OCI-LY1 (cell line): Measurements from ENCODE around the gene DOCK2.

Source experiments
- EZH2 ChIP-seq: fragments of 200-600 bp; sonication (generic), shearing (Covaris generic); IDR thresholded peaks from 2 replicates; pipeline ENCODE4 v1.8.0; 2017; ENCODE audit warnings: borderline replicate concordance, mixed run types, mild to moderate bottlenecking, antibody characterized with exemption, low read length, moderate library complexity, mixed read lengths
- TF ChIP-seq, protein P1 (sequence below): fragments of 200-600 bp; sonication (generic), shearing (Covaris generic); IDR thresholded peaks from 2 replicates; pipeline ENCODE4 v1.5.1; 2017; ENCODE audit warnings: mild to moderate bottlenecking, antibody characterized with exemption, low read length, moderate library complexity, mixed read lengths

DNA sequence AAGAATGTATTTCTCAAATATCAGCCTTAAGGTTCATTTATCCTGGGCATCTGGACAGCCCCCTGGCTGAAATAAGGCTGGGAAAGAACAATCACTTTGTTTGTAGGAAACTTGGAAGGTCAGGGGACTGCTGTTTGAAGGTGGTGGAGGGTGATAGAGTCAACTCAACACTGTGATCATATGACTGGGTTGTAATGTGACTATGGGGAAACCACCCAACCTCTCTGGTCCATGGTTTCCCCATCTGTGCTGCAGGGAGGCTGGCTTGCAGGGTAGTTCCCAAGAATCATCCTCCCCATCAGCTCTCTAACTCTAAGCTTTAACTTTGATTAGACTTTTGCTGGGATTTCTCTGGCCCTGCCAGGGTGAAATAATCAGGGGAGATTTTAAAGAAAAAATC lies 333.3 kb downstream of the DOCK2 start:
- TF ChIP-seq, protein P1, sequence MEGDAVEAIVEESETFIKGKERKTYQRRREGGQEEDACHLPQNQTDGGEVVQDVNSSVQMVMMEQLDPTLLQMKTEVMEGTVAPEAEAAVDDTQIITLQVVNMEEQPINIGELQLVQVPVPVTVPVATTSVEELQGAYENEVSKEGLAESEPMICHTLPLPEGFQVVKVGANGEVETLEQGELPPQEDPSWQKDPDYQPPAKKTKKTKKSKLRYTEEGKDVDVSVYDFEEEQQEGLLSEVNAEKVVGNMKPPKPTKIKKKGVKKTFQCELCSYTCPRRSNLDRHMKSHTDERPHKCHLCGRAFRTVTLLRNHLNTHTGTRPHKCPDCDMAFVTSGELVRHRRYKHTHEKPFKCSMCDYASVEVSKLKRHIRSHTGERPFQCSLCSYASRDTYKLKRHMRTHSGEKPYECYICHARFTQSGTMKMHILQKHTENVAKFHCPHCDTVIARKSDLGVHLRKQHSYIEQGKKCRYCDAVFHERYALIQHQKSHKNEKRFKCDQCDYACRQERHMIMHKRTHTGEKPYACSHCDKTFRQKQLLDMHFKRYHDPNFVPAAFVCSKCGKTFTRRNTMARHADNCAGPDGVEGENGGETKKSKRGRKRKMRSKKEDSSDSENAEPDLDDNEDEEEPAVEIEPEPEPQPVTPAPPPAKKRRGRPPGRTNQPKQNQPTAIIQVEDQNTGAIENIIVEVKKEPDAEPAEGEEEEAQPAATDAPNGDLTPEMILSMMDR: no peak
- no peak for TF ChIP-seq EZH2
